BLaER1 treated with 17β-estradiol and CSF1 and Interleukin-3, amounts not matched to agents 10 nM and 100 nM (cell line): ENCODE data around the gene MYO9A.
"Not testable (repeated sequence)": the region's sequence is repeated elsewhere in the genome, so short reads cannot be mapped to it uniquely, and the experiment has no call there.

Experiments
- H3K27ac ChIP-seq, 11 experiments: shearing (Covaris generic); formaldehyde crosslinking; 2 replicates each; pipeline ENCODE4 v1.8.1; 2022
- H3K27me3 ChIP-seq, 11 experiments: shearing (Covaris generic); formaldehyde crosslinking; 2 replicates each; pipeline ENCODE4 v1.8.1; 2022
- H3K36me3 ChIP-seq, 11 experiments: shearing (Covaris generic); formaldehyde crosslinking; 2 replicates each; pipeline ENCODE4 v1.8.1; 2022
- H3K4me1 ChIP-seq, 10 experiments: shearing (Covaris generic); formaldehyde crosslinking; 2 replicates each; pipeline ENCODE4 v1.8.1; 2022
- H3K4me2 ChIP-seq, 11 experiments: shearing (Covaris generic); formaldehyde crosslinking; 2 replicates each; pipeline ENCODE4 v1.8.1; 2022
- H3K4me3 ChIP-seq, 10 experiments: shearing (Covaris generic); formaldehyde crosslinking; 2 replicates each; pipeline ENCODE4 v1.8.1; 2022
- H3K9ac ChIP-seq, 11 experiments: shearing (Covaris generic); formaldehyde crosslinking; 2 replicates each; pipeline ENCODE4 v1.8.1; 2022
- H3K9me3 ChIP-seq, 11 experiments: shearing (Covaris generic); formaldehyde crosslinking; replicated peaks in 1 of 11; 2 replicates each; pipeline ENCODE4 v1.8.1; 2022
- H4K20me1 ChIP-seq, 11 experiments: shearing (Covaris generic); formaldehyde crosslinking; 2 replicates each; pipeline ENCODE4 v1.8.1; 2022
- Cebpa-rat ChIP-seq, 11 experiments: shearing (Covaris generic); IDR thresholded peaks; 2 replicates each; pipeline ENCODE4 v1.8.1; 2022

MYO9A gene

DNA sequence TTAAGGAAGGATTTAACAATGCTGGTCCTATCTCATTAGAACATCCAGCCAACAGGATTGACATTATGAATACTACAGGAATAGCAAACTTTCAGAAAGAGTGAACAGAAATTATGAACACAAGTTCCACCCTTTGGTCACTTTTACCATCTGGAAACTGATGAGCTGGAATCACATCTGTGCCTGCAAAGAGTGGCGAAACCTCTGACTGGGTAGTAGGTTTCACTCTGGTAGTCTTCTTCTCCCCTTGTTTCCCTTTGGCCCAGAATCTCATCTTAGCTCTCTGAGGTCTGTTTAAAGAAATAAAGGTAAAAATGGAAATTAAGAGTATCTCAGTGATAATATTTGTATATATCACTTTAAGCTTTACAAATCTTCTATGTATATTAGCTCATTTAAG, 234.5 kb downstream of the MYO9A start:
- Histone ChIP-seq H3K27ac (no peak overlapping the region), H3K4me2 (no peak overlapping the region), H3K27me3 (no peaks in the 10 kb centered on the region), H3K9me3 (no peaks in the 10 kb centered on the region), H4K20me1 (no peaks in the 10 kb centered on the region), H3K36me3 (peaks cover 32 to 92% (median 65%) of the 10 kb centered on the region in 11 experiments), H3K9ac (no peak overlapping the region), H3K4me3 (no peak overlapping the region), H3K4me1 (no peaks in the 10 kb centered on the region)
- TF ChIP-seq Cebpa-rat (IDR thresholded peaks at IDR 0.05) = no peak

DNA sequence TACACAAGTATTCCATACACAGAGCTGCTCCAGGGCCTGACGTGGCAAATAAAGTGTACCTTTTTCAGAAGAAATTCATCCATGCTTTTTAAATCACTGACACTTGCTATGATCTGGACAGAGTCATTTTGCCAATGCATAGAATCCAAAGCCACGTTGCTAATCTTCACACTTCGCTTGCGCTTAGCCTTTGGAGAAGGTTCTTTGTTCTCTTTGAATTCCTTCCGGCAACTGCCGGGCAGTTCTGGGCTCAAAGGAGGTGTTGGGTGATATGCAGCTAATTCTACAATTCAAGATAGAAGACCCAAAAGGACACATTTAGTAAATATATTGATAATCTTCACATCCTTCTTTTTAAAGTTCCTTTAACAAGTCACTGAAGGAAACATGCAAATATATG, 237.7 kb downstream of the MYO9A start:
- peaks cover 36 to 92% (median 64%) of the 10 kb centered on the region in 11 experiments for H3K36me3 ChIP-seq

GRCh38 chr15:71874245-71874644, 243.7 kb downstream of the MYO9A start:
- Histone ChIP-seq H3K36me3 (peaks cover 20 to 58% (median 38%) of the 10 kb centered on the region in 11 experiments; a peak in 20 of 22 replicates), H3K4me1 (0 out of 20 replicates have a peak, but pooled peaks cover 0 to 4% (median 0%) of the 10 kb centered on the region in 10 experiments), H4K20me1 (no peaks in the 10 kb centered on the region), H3K9ac (no peak overlapping the region), H3K27me3 (no peaks in the 10 kb centered on the region), H3K9me3 (no peaks in the 10 kb centered on the region), H3K4me2 (no peak overlapping the region), H3K27ac (no peak overlapping the region), H3K4me3 (no peak overlapping the region)
- no peak for TF ChIP-seq Cebpa-rat (IDR thresholded peaks at IDR 0.05)

More for the DNA sequence above, 237.7 kb downstream of the MYO9A start:
- no peaks in the 10 kb centered on the region for H4K20me1 ChIP-seq
- no peak for TF ChIP-seq Cebpa-rat (IDR thresholded peaks at IDR 0.05)
- no peak overlapping the region for H3K4me2 ChIP-seq
- no peak overlapping the region for H3K27ac ChIP-seq
- H3K9ac ChIP-seq = no peak overlapping the region
- no peaks in the 10 kb centered on the region for H3K9me3 ChIP-seq
- no peaks in the 10 kb centered on the region for H3K4me1 ChIP-seq
- no peaks in the 10 kb centered on the region for H3K27me3 ChIP-seq
- no peak overlapping the region for H3K4me3 ChIP-seq

GRCh38 chr15:71858232-71858631, 259.7 kb downstream of the MYO9A start:
- H3K9me3 ChIP-seq = not testable (repeated sequence)
- H3K36me3 ChIP-seq = peaks cover 0 to 61% (median 26%) of the 10 kb centered on the region in 11 experiments; a peak in 18 of 22 replicates

DNA sequence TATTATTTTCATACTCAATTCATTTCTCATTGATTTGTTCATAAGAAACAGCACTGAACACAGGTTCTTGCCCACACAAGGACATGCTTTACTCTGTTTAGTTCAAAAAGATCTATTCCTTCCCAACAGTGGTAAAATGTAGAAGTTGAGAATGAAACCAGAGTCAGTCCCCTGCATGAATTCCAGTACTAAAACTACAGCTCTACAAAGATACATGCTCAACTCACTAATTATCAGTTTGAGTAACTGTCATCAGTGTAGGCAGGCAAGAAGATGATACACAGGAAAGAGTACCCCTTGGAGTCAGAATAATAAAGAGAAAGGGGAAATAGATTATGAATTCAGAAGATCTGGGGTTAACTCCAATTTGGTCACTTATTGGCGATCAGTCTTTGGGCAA, 264.4 kb downstream of the MYO9A start:
- no peaks in the 10 kb centered on the region for H3K27me3 ChIP-seq
- H3K27ac ChIP-seq = no peak overlapping the region
- H3K4me2 ChIP-seq = no peak overlapping the region
- no peaks in the 10 kb centered on the region for H3K4me1 ChIP-seq
- no peak overlapping the region for H3K4me3 ChIP-seq
- H3K36me3 ChIP-seq = peaks cover 18 to 78% (median 65%) of the 10 kb centered on the region in 11 experiments
- H3K9me3 ChIP-seq = peaks cover 0 to 3% (median 0%) of the 10 kb centered on the region in 11 experiments; a peak in 1 of 22 replicates
- no peaks in the 10 kb centered on the region for H4K20me1 ChIP-seq
- TF ChIP-seq Cebpa-rat (IDR thresholded peaks at IDR 0.05) = no peak
- H3K9ac ChIP-seq = no peak overlapping the region

More at GRCh38 chr15:71858232-71858631, 259.7 kb downstream of the MYO9A start:
- not testable (repeated sequence) for H3K4me1 ChIP-seq, H4K20me1 ChIP-seq, H3K27me3 ChIP-seq, H3K27ac ChIP-seq, H3K4me2 ChIP-seq, H3K9ac ChIP-seq, H3K4me3 ChIP-seq

DNA sequence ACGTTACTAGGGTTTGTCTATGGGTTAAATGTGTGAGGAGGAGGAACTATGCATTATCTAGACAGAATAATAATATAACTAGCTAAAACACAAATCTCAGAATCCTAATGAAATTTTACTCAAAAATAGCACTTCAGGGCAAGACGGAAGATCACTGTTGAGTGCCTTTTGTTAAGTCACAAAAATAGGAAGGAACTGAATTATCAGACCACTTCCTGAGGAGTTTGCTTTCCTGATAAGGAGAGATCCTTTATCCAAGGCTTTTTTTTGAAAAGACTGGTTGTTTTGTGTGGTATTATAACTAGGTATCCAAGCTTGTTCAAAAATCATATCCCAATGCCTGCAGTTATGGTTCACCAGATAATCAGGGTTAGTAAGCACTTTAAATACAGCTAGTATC, 273.0 kb downstream of the MYO9A start:
- TF ChIP-seq Cebpa-rat (IDR thresholded peaks at IDR 0.05) = no peak
- Histone ChIP-seq H3K4me1 (peaks cover 8 to 15% (median 11%) of the 10 kb centered on the region in 10 experiments; a peak in 19 of 20 replicates), H3K4me2 (peak overlapping the region; percentile 34 to 66 (median 47); a peak in 21 of 22 replicates), H3K27ac (no peak overlapping the region), H3K9ac (no peak overlapping the region), H3K9me3 (0 out of 22 replicates have a peak, but pooled peaks cover 0 to 5% (median 0%) of the 10 kb centered on the region in 11 experiments), H3K27me3 (no peaks in the 10 kb centered on the region), H3K36me3 (peaks cover 40 to 96% (median 72%) of the 10 kb centered on the region in 11 experiments), H4K20me1 (no peaks in the 10 kb centered on the region), H3K4me3 (no peak overlapping the region)

- H3K9ac ChIP-seq = no peak overlapping the region
- H4K20me1 ChIP-seq = no peaks in the 10 kb centered on the region
- H3K4me2 ChIP-seq = no peak overlapping the region
- H3K4me1 ChIP-seq = peaks cover 8 to 15% (median 11%) of the 10 kb centered on the region in 10 experiments; a peak in 19 of 20 replicates
- H3K27me3 ChIP-seq = no peaks in the 10 kb centered on the region
- peaks cover 16 to 71% (median 39%) of the 10 kb centered on the region in 11 experiments; a peak in 21 of 22 replicates for H3K36me3 ChIP-seq
- no peak for TF ChIP-seq Cebpa-rat (IDR thresholded peaks at IDR 0.05)
- no peak overlapping the region for H3K4me3 ChIP-seq
- H3K27ac ChIP-seq = no peak overlapping the region
- H3K9me3 ChIP-seq = 0 out of 22 replicates have a peak, but pooled peaks cover 0 to 5% (median 0%) of the 10 kb centered on the region in 11 experiments
These were observed 276.4 kb downstream of the MYO9A start for GRCh38 chr15:71841563-71841962.

- Histone ChIP-seq H3K4me1 (0 out of 20 replicates have a peak, but pooled peaks cover 0 to 5% (median 0%) of the 10 kb centered on the region in 10 experiments), H4K20me1 (no peaks in the 10 kb centered on the region), H3K27me3 (no peaks in the 10 kb centered on the region), H3K36me3 (peaks cover 34 to 56% (median 48%) of the 10 kb centered on the region in 11 experiments), H3K9ac (no peak overlapping the region), H3K4me3 (no peak overlapping the region), H3K27ac (no peak overlapping the region), H3K9me3 (peaks cover 0 to 10% (median 0%) of the 10 kb centered on the region in 11 experiments; a peak in 2 of 22 replicates), H3K4me2 (no peak overlapping the region)
- TF ChIP-seq Cebpa-rat (IDR thresholded peaks at IDR 0.05) = no peak
These were observed 287.0 kb downstream of the MYO9A start for GRCh38 chr15:71830981-71831380.

- Histone ChIP-seq H3K27me3 (no peaks in the 10 kb centered on the region), H3K9me3 (peaks cover 31 to 47% (median 36%) of the 10 kb centered on the region in 11 experiments), H3K4me3 (no peak overlapping the region), H4K20me1 (no peaks in the 10 kb centered on the region), H3K4me2 (no peak overlapping the region), H3K36me3 (peaks cover 66 to 96% (median 87%) of the 10 kb centered on the region in 11 experiments), H3K9ac (no peak overlapping the region), H3K27ac (no peak overlapping the region), H3K4me1 (no peaks in the 10 kb centered on the region)
- no peak for TF ChIP-seq Cebpa-rat (IDR thresholded peaks at IDR 0.05)
These were observed 291.8 kb downstream of the MYO9A start for GRCh38 chr15:71826196-71826595.
